Measurements from ENCODE around the gene ACADVL.

ACADVL gene

DNA sequence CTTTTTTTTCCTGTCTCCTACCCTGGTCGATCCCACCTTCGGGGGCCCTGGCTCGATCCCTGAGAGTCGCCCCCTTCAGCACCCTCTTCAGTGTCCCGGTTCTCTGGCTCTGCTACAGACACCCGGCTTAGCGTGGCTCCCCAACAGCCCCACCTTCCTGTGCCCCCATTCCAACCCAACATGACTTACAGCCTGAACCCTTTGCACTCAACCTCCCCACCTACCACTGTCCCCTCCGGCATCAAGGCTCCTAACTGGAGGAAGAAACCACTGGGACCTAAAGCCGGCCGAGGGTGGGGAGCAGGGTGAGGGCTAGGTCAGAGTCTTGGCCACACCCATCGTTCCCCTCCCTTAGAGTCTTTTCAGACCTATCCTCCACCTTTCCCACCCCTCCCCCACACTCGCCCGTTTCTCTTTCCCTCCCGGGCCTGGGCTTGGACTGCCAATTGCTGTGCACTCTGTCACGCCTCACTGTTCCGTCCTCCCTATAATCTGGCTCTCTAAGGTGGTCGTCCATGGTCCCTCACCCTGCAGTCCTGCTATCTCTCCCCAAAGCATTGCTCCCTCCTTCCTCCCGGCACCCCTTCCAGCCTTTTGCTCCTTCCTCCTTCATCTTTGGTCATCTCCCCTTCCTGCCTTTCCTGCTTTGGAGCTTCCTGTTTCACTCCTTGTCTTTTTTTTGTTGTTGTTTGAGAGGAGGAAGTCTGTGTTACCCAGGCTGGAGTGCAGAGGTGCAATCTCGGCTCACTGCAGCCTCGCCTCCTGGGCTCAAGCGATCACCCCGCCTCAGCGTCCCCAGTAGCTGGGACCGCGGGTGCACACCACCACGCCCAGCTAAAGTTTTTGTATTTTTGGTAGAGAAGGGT lies 43.4 kb downstream of the ACADVL start:
- peaks cover 2% of the 10 kb centered on the region for H3K27me3 ChIP-seq (ENCODE audit: insufficient read depth, poor library complexity, severe bottlenecking)
- H3K4me3 ChIP-seq (replicated peaks; ENCODE audit: insufficient read depth, low read length), result peak overlapping the region; percentile 16
- DNase-seq (ENCODE audit: low read depth in 1 of 2, low spot score in 1 of 2), result no peak
- H3K27ac ChIP-seq (replicated peaks), result no peak overlapping the region
- TF ChIP-seq, protein P1, sequence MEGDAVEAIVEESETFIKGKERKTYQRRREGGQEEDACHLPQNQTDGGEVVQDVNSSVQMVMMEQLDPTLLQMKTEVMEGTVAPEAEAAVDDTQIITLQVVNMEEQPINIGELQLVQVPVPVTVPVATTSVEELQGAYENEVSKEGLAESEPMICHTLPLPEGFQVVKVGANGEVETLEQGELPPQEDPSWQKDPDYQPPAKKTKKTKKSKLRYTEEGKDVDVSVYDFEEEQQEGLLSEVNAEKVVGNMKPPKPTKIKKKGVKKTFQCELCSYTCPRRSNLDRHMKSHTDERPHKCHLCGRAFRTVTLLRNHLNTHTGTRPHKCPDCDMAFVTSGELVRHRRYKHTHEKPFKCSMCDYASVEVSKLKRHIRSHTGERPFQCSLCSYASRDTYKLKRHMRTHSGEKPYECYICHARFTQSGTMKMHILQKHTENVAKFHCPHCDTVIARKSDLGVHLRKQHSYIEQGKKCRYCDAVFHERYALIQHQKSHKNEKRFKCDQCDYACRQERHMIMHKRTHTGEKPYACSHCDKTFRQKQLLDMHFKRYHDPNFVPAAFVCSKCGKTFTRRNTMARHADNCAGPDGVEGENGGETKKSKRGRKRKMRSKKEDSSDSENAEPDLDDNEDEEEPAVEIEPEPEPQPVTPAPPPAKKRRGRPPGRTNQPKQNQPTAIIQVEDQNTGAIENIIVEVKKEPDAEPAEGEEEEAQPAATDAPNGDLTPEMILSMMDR (IDR thresholded peaks at IDR 0.05; ENCODE audit: insufficient read depth, low read length), result no peak
- no peak for TF ChIP-seq POLR2AphosphoS5 (IDR thresholded peaks at IDR 0.05; ENCODE audit: low read depth)
- TF ChIP-seq REST (IDR thresholded peaks at IDR 0.05; ENCODE audit: insufficient replicate concordance, low read depth), result no peak
- peak; percentile 3; the same call in 1 of the 2 replicates for TF ChIP-seq SPI1 (IDR thresholded peaks at IDR 0.05; ENCODE audit: borderline replicate concordance, low read depth)
- TF ChIP-seq GABPA (IDR thresholded peaks at IDR 0.05; ENCODE audit: low read depth), result no peak

DNA sequence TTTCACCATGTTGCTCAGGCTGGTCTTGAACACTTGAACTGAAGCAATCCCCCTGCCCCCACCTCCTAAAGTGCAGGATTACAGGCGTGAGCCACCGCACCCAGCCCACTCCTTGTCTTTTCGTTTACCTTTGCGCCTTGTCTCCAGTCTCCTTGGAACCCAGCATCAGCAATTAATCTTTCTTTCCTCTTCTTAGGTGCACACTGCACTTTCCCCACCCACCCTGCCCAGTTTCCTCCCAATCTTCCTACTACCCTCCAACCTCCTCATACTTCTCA lies 44.0 kb downstream of the ACADVL start:
- no peak overlapping the region for H3K27ac ChIP-seq (replicated peaks)
- H3K27me3 ChIP-seq (ENCODE audit: insufficient read depth, poor library complexity, severe bottlenecking), result peaks cover 2% of the 10 kb centered on the region
- TF ChIP-seq REST (IDR thresholded peaks at IDR 0.05; ENCODE audit: insufficient replicate concordance, low read depth), result no peak
- TF ChIP-seq SPI1 (IDR thresholded peaks at IDR 0.05; ENCODE audit: borderline replicate concordance, low read depth), result no peak
- TF ChIP-seq, protein P1 (IDR thresholded peaks at IDR 0.05; ENCODE audit: insufficient read depth, low read length), result no peak
- TF ChIP-seq GABPA (IDR thresholded peaks at IDR 0.05; ENCODE audit: low read depth), result no peak
- TF ChIP-seq POLR2AphosphoS5 (IDR thresholded peaks at IDR 0.05; ENCODE audit: low read depth), result no peak
- no peak overlapping the region for H3K4me3 ChIP-seq (replicated peaks; ENCODE audit: insufficient read depth, low read length)
- DNase-seq (ENCODE audit: low read depth in 1 of 2, low spot score in 1 of 2), result no peak

DNA sequence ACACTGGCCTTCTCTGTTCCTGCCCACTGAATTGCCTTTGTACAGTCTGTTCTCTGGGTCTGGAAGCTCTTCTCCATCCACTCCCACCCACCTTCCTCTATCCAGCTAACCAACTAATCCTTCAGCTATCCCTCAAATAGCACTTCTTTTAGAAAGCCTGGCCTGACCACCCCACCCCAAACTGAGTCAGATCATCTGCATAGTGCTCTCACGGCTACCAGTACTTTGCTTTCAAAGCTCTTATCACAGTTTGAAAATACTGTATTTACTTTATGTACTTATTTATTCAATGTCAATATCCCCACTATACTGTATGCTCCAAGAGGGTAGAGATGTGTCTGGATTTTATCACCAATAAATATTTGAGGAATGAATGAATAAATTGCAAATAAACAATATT lies 47.0 kb downstream of the ACADVL start:
- H3K27me3 ChIP-seq (ENCODE audit: insufficient read depth, poor library complexity, severe bottlenecking), result no peaks in the 10 kb centered on the region
- DNase-seq (ENCODE audit: low read depth in 1 of 2, low spot score in 1 of 2), result no peak
- TF ChIP-seq SPI1 (IDR thresholded peaks at IDR 0.05; ENCODE audit: borderline replicate concordance, low read depth) (no peak), GABPA (IDR thresholded peaks at IDR 0.05; ENCODE audit: low read depth) (no peak)
- TF ChIP-seq, protein P1 (IDR thresholded peaks at IDR 0.05; ENCODE audit: insufficient read depth, low read length), result no peak
- no peak overlapping the region for H3K27ac ChIP-seq (replicated peaks)
- H3K4me3 ChIP-seq (replicated peaks; ENCODE audit: insufficient read depth, low read length), result no peak overlapping the region

Small RNA genes within 50 kb of the gene (microRNA-seq; reads per million reads assigned to microRNA genes)
- gene MIR324, result 1,785 reads per million, percentile 90 among the genes with 10 or more reads in this experiment

All from HL-60 (cell line).